NT2/D1 (cell line): ENCODE results near the gene AP1S1.

Experiments used
- SUZ12 ChIP-seq: IDR thresholded peaks from 2 replicates; pipeline ENCODE4 v1.6.1; 2011; ENCODE audit not compliant: insufficient read length, insufficient read depth; ENCODE audit errors: extremely low read depth
- ZNF274 ChIP-seq: IDR thresholded peaks from 2 replicates; pipeline ENCODE4 v1.6.1; 2011; ENCODE audit warnings: mild to moderate bottlenecking, low read depth, low read length

DNA sequence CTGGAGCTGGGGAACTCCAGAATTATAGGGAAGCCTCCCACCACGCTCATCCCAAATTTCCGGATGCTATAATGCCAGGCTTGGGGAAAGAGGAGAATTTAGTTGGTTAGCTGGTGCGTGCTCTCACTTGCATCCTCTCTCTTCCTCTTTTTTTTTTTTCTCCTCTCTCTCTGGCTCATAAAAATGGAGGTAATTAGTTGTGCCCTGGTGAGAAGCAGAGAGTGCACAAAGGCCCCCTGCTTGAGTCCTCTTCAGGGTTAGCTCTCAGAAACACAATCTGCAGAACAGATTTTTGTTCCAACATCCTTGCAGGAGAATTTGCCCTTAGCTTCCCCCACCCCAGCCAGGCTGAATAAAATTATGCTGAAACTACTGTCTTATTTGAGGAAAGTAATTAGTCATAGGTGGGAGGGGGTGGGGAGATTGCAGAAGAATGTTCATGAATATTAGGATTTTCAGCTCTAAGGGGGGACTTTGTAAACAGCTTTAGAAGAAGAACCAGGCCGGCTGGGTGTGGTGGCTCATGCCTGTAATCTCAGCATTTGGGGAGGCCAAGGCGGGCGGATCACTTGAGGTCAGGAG lies 19.8 kb upstream of the AP1S1 start:
- TF ChIP-seq ZNF274 (no peak), SUZ12 (no peak)
